Naive thymus-derived CD8-positive, alpha-beta T cell (primary cell): ENCODE measurements around the gene NDUFAF3. TPM values are rescaled to one million over a fixed set of nuclear protein-coding genes. Genes with fewer than 3 reads are reported as not detected.
A peak's percentile ranks its signal among the peaks of the same experiment; 100 is the strongest.

ENCODE experiments used
- microRNA-seq: library from miRNA; unstranded; fragments of <30 nt; microRNA quantifications from one replicate; pipeline ENCODE4 v1.2.0, GENCODE V29; 2022; ENCODE audit warnings: borderline microRNAs expressed
- polyA plus RNA-seq, 3 donors: library from polyadenylated mRNA; unstranded; fragments of 300-500 nt; fragmentation: Illumina TruSeq; gene quantifications; one replicate each; pipeline ENCODE4 v1.2.3, GENCODE V29; 2021
- total RNA-seq, 8 experiments: library from RNA in 2 of 8; stranded (reverse) in 2 of 8; gene quantifications; one replicate each; pipeline ENCODE4 v1.2.3 and lab custom pipeline; 2021 to 2026

Gene NDUFAF3
- total and polyA plus RNA-seq, 5 experiments from 2014 or later: 87.1 to 226 (median 140) TPM

Small RNA genes lying within 50 kb of the gene (microRNA-seq; reads per million reads assigned to microRNA genes)
- 12,871 reads per million, percentile 95 among the genes with 10 or more reads in this experiment for gene MIR191
- gene MIR425: 1,275 reads per million, percentile 86 among the genes with 10 or more reads in this experiment

Other genes with a start within 250 kb of the NDUFAF3 start
- gene PRKAR2A, start 174.2 kb upstream of the NDUFAF3 start, total RNA-seq: 10 to 100 TPM; 37.3 to 40.5 TPM
- 10 to 100 TPM; 10.3 to 14.0 (median 11.0) TPM for gene PRKAR2A, start 174.2 kb upstream of the NDUFAF3 start, polyA plus RNA-seq
- 10 to 100 TPM; 10.5 to 12.5 TPM for gene SLC25A20, start 123.2 kb upstream of the NDUFAF3 start, total RNA-seq
- 10 to 100 TPM; 13.7 to 44.6 (median 19.4) TPM for gene SLC25A20, start 123.2 kb upstream of the NDUFAF3 start, polyA plus RNA-seq
- gene ARIH2, start 103.3 kb upstream of the NDUFAF3 start, total RNA-seq: 100 to 1,000 TPM; 162 to 167 TPM
- 100 to 1,000 TPM in 2 of 3 donors, 10 to 100 TPM in 1; 92.7 to 119 (median 101) TPM for gene ARIH2, start 103.3 kb upstream of the NDUFAF3 start, polyA plus RNA-seq
- 10 to 100 TPM; 57.0 to 62.5 TPM for gene P4HTM, start 31.9 kb upstream of the NDUFAF3 start, total RNA-seq
- 10 to 100 TPM; 20.3 to 23.3 (median 22.9) TPM for gene P4HTM, start 31.9 kb upstream of the NDUFAF3 start, polyA plus RNA-seq
- gene WDR6, start 14.7 kb upstream of the NDUFAF3 start, total RNA-seq: 100 to 1,000 TPM; 332 to 351 TPM
- gene WDR6, start 14.7 kb upstream of the NDUFAF3 start, polyA plus RNA-seq: 100 to 1,000 TPM in 2 of 3 donors, 10 to 100 TPM in 1; 96.3 to 126 (median 111) TPM
- 10 to 100 TPM; 23.9 to 24.2 TPM for gene DALRD3, start 3.5 kb upstream of the NDUFAF3 start, total RNA-seq
- gene DALRD3, start 3.5 kb upstream of the NDUFAF3 start, polyA plus RNA-seq: 10 to 100 TPM; 20.8 to 21.9 (median 21.8) TPM
- 100 to 1,000 TPM; 121 to 129 TPM for gene IMPDH2, start 7.3 kb downstream of the NDUFAF3 start, total RNA-seq
- 100 to 1,000 TPM in 2 of 3 donors, 10 to 100 TPM in 1; 97.3 to 121 (median 118) TPM for gene IMPDH2, start 7.3 kb downstream of the NDUFAF3 start, polyA plus RNA-seq
- gene QRICH1, start 72.0 kb downstream of the NDUFAF3 start, total RNA-seq: 100 to 1,000 TPM; 194 to 196 TPM
- gene QRICH1, start 72.0 kb downstream of the NDUFAF3 start, polyA plus RNA-seq: 10 to 100 TPM; 13.6 to 23.6 (median 21.1) TPM
- 100 to 1,000 TPM; 230 to 246 TPM for gene QARS1, start 82.6 kb downstream of the NDUFAF3 start, total RNA-seq
- gene QARS1, start 82.6 kb downstream of the NDUFAF3 start, polyA plus RNA-seq: 100 to 1,000 TPM in 1 of 3 donors, 10 to 100 TPM in 2; 89.1 to 125 (median 94.8) TPM
- 100 to 1,000 TPM in 1 of 2 experiments, 10 to 100 TPM in 1; 99.9 to 108 TPM for gene USP19, start 98.7 kb downstream of the NDUFAF3 start, total RNA-seq
- gene USP19, start 98.7 kb downstream of the NDUFAF3 start, polyA plus RNA-seq: 10 to 100 TPM; 19.5 to 42.2 (median 29.2) TPM
- gene LAMB2, start 110.9 kb downstream of the NDUFAF3 start, total RNA-seq: 1 to 10 TPM; 1.0 to 1.2 TPM
- gene LAMB2, start 110.9 kb downstream of the NDUFAF3 start, polyA plus RNA-seq: not detected
- gene CCDC71, start 144.2 kb downstream of the NDUFAF3 start, total RNA-seq: 10 to 100 TPM; 44.0 to 44.7 TPM
- 1 to 10 TPM; 1.6 to 2.0 (median 1.8) TPM for gene CCDC71, start 144.2 kb downstream of the NDUFAF3 start, polyA plus RNA-seq
- 1 to 10 TPM; 7.0 to 7.1 TPM for gene KLHDC8B, start 149.5 kb downstream of the NDUFAF3 start, total RNA-seq
- gene KLHDC8B, start 149.5 kb downstream of the NDUFAF3 start, polyA plus RNA-seq: 1 to 10 TPM; 3.6 to 4.9 (median 4.2) TPM